Mucosa of descending colon (tissue), 3 donors: ENCODE measurements around the gene EPN1. TPM values are rescaled to one million over a fixed set of nuclear protein-coding genes. Genes with fewer than 3 reads are reported as not detected.

ENCODE experiments used
- ATAC-seq: fragments of 200-7000 bp; cut with Tn5 transposase; one replicate; pipeline ENCODE4 v1.9.1; 2020; ENCODE audit warnings: mild to moderate bottlenecking, moderate library complexity
- DNase-seq, 3 donors: peaks; one replicate each; pipeline ENCODE4 v3.0.0-alpha.2; 2020
- H3K36me3 ChIP-seq: fragments of 200-600 bp; one replicate; pipeline ENCODE4 v1.8.0; 2021; ENCODE audit warnings: low read depth, mild to moderate bottlenecking
- H3K4me1 ChIP-seq: fragments of 200-600 bp; one replicate; pipeline ENCODE4 v1.8.0; 2021; ENCODE audit warnings: low read depth, mild to moderate bottlenecking
- H3K4me3 ChIP-seq: fragments of 200-600 bp; one replicate; pipeline ENCODE4 v1.8.0; 2021; ENCODE audit warnings: mild to moderate bottlenecking
- H3K9me3 ChIP-seq: fragments of 200-600 bp; one replicate; pipeline ENCODE4 v1.8.0; 2021; ENCODE audit warnings: mild to moderate bottlenecking
- intact Hi-C, 2 donors: fragments of 100-400 bp; cut with DNase I in 1 of 2; cut with micrococcal nuclease in 1 of 2; formaldehyde crosslinking; loops; one replicate each; pipeline versions ENCODE4 v1.11.0 to v1.11.1; 2022; cut with DNase I, micrococcal nuclease
- total RNA-seq, 3 donors: library from RNA; stranded (reverse); fragmentation: NEBNext Ultra II Directional in 2 of 3; extraction: Animal tissue kit (Norgen Biotek cat#: 25700) in 2 of 3; gene quantifications; one replicate each; pipeline versions ENCODE4 v1.2.1 to v1.2.4, GENCODE V29; 2021 to 2023
- TF ChIP-seq, protein P1 (sequence below): fragments of 200-600 bp; IDR thresholded peaks from one replicate; pipeline ENCODE4 v1.8.0; 2022; ENCODE audit warnings: antibody characterized with exemption, mild to moderate bottlenecking
- donor health status: DM: no; HTN: no; CAD: no; lungs with moderate emphysema.
- donor health status: DM: no; HTN: no; CAD: no.
- donor health status: DM: no; HTN: yes; CAD: no.

The EPN1 gene
- total RNA-seq, 3 donors from 2014 or later: 156 to 251 (median 192) TPM

GRCh38 chr19:55704494-55705245, 29.6 kb downstream of the EPN1 start:
- Histone ChIP-seq H3K4me3 (no peak overlapping the region), H3K9me3 (no peaks in the 10 kb centered on the region), H3K4me1 (peaks cover 13% of the 10 kb centered on the region), H3K36me3 (no peaks in the 10 kb centered on the region)
- TF ChIP-seq, protein P1, sequence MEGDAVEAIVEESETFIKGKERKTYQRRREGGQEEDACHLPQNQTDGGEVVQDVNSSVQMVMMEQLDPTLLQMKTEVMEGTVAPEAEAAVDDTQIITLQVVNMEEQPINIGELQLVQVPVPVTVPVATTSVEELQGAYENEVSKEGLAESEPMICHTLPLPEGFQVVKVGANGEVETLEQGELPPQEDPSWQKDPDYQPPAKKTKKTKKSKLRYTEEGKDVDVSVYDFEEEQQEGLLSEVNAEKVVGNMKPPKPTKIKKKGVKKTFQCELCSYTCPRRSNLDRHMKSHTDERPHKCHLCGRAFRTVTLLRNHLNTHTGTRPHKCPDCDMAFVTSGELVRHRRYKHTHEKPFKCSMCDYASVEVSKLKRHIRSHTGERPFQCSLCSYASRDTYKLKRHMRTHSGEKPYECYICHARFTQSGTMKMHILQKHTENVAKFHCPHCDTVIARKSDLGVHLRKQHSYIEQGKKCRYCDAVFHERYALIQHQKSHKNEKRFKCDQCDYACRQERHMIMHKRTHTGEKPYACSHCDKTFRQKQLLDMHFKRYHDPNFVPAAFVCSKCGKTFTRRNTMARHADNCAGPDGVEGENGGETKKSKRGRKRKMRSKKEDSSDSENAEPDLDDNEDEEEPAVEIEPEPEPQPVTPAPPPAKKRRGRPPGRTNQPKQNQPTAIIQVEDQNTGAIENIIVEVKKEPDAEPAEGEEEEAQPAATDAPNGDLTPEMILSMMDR: no peak
- intact Hi-C loops: no loop called here
- peak in 1 of 3 donors; percentile 23 for DNase-seq
- peak; percentile 28 for ATAC-seq

GRCh38 chr19:55705972-55706371, 30.9 kb downstream of the EPN1 start:
- TF ChIP-seq, protein P1: no peak
- H3K4me3 ChIP-seq: no peak overlapping the region
- DNase-seq (no peak), ATAC-seq (no peak)
- intact Hi-C loops: no loop called here
- peaks cover 13% of the 10 kb centered on the region for H3K4me1 ChIP-seq
- no peaks in the 10 kb centered on the region for H3K36me3 ChIP-seq
- H3K9me3 ChIP-seq: no peaks in the 10 kb centered on the region

GRCh38 chr19:55711719-55712118, 36.7 kb downstream of the EPN1 start:
- intact Hi-C loops: no loop called here
- TF ChIP-seq, protein P1: no peak

DNA sequence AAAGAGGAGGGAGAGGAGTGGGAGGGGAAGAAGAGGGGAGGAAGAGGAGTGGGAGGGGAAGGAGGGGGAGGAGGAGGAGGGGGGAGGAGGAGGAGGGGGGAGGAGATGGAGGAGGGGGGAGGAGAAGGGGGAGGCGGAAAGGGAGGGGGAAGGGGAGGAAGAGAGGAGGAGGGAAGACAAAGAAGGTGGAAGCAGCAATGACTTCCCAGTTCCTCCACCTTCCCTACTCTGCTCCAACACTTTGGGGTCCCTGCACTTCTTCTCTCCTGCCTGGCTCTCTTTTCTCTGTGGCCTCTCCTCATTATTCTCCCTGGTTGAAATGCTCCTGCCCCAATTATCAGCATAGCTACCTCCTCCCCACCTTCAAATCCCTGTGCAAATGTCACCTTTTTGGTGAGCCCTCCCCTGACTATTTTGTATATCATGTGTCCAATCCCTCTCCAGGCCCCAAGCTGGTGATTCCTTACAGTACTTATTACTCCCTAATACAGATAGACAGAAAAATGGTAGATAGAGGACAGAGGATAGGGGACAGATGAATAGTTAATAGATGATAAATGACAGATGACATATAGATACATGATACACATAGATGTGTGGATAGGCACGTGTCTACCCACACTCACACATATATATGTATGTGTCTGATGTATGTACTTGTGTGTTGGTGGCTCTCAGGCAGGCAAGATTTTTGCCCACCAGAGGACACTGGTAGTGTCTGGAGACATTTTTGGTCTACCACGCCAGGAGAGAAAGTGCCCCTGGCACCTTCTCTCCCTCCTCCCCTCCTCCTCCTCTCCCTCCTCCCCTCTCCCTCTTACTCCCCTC, 38.0 kb downstream of the EPN1 start:
- intact Hi-C loops: no loop called here
- H3K9me3 ChIP-seq: no peaks in the 10 kb centered on the region
- no peak overlapping the region for H3K4me3 ChIP-seq
- H3K4me1 ChIP-seq: no peaks in the 10 kb centered on the region
- TF ChIP-seq, protein P1: no peak
- ATAC-seq (no peak), DNase-seq (no peak)
- no peaks in the 10 kb centered on the region for H3K36me3 ChIP-seq

More at GRCh38 chr19:55711719-55712118, 36.7 kb downstream of the EPN1 start:
- Histone ChIP-seq H3K4me3 (no peak overlapping the region), H3K36me3 (no peaks in the 10 kb centered on the region), H3K9me3 (no peaks in the 10 kb centered on the region), H3K4me1 (no peaks in the 10 kb centered on the region)
- ATAC-seq (no peak), DNase-seq (no peak)

- ATAC-seq (no peak), DNase-seq (no peak)
- no peaks in the 10 kb centered on the region for H3K4me1 ChIP-seq
- H3K9me3 ChIP-seq: peaks cover 7% of the 10 kb centered on the region
- TF ChIP-seq, protein P1: no peak
- H3K36me3 ChIP-seq: no peaks in the 10 kb centered on the region
- no peak overlapping the region for H3K4me3 ChIP-seq
- intact Hi-C loops: no loop called here
These were observed 41.5 kb downstream of the EPN1 start for GRCh38 chr19:55716531-55716930.
